Panc1 (cell line): ENCODE results near the gene STOM. TPM values are rescaled to one million over a fixed set of nuclear protein-coding genes. Genes with fewer than 3 reads are reported as not detected.
A peak's percentile ranks its signal among the peaks of the same experiment; 100 is the strongest.

ENCODE experiments used
- ATAC-seq: fragments of 200-7000 bp; cut with Tn5 transposase; 2 replicates; pipeline ENCODE4 v1.9.1; 2020; ENCODE audit warnings: mild to moderate bottlenecking, moderate library complexity
- BruUV-seq: library from RNA; stranded (reverse); fragments of 400-500 nt; replicated peaks from 2 replicates; lab custom pipeline; 2021; lab: Mats Ljungman, UMichigan
- CTCF ChIA-PET: fragments of 300-600 bp; sonication (Branson Sonifier 250); formaldehyde crosslinking; loops from one replicate; lab custom pipeline; 2022; ENCODE audit warnings: antibody characterized with exemption; lab: Charles Lee
- POLR2A ChIA-PET: fragments of 300-600 bp; sonication (Branson Sonifier 250); formaldehyde crosslinking; loops from one replicate; lab custom pipeline; 2022; ENCODE audit warnings: antibody characterized with exemption; lab: Charles Lee
- DNase-seq: peaks from one replicate; pipeline ENCODE4 v3.0.0-alpha.2; 2010; ENCODE audit warnings: low read depth, low spot score
- H3K27ac ChIP-seq: 2 replicates; pipeline ENCODE4 v1.5.1; 2011; ENCODE audit warnings: mild to moderate bottlenecking, low read length, inconsistent platforms
- H3K27me3 ChIP-seq: fragments of 200-500 bp; sonication (Bioruptor generic); 2 replicates; pipeline ENCODE4 v1.6.0; 2014; ENCODE audit warnings: low read length, inconsistent platforms; ENCODE audit not compliant: control insufficient read depth, insufficient read depth
- H3K36me3 ChIP-seq: fragments of 200-500 bp; sonication (Bioruptor generic); 2 replicates; pipeline ENCODE4 v1.5.1; 2014; ENCODE audit warnings: inconsistent platforms, mild to moderate bottlenecking, low read length, moderate library complexity; ENCODE audit not compliant: control insufficient read depth, insufficient read depth
- H3K4me1 ChIP-seq: 2 replicates; pipeline ENCODE4 v1.5.1; 2011; ENCODE audit warnings: inconsistent platforms, mild to moderate bottlenecking, low read length, moderate library complexity; ENCODE audit not compliant: control insufficient read depth, insufficient read depth
- H3K4me3 ChIP-seq, 2 experiments: 2 replicates each; pipeline ENCODE4 v1.5.1; 2011 to 2012; ENCODE audit warnings: low read depth in 2 of 2, low read length in 2 of 2, mild to moderate bottlenecking in 2 of 2, inconsistent platforms in 1 of 2, moderate library complexity in 1 of 2
- H3K9me3 ChIP-seq: fragments of 200-500 bp; sonication (Bioruptor generic); 2 replicates; pipeline ENCODE4 v1.5.1; 2014; ENCODE audit warnings: low read depth, mild to moderate bottlenecking, inconsistent platforms, low read length, moderate library complexity; ENCODE audit not compliant: control insufficient read depth, insufficient read depth
- CTCF ChIP-seq: fragments of 450-650 bp; IDR thresholded peaks from 2 replicates; pipeline ENCODE4 v1.5.1; 2017; ENCODE audit warnings: mild to moderate bottlenecking
- POLR2AphosphoS5 ChIP-seq: IDR thresholded peaks from 2 replicates; pipeline ENCODE4 v1.6.1; 2012; ENCODE audit warnings: mild to moderate bottlenecking, low read depth, low read length, moderate library complexity
- REST ChIP-seq, 2 experiments: IDR thresholded peaks; 2 replicates each; pipeline ENCODE4 v1.6.1; 2011 to 2012; ENCODE audit warnings: low read depth in 2 of 2, control low read depth in 1 of 2, low read length in 1 of 2, mild to moderate bottlenecking in 1 of 2, moderate library complexity in 1 of 2; ENCODE audit not compliant: insufficient read depth in 1 of 2
- SIN3A ChIP-seq: IDR thresholded peaks from 2 replicates; pipeline ENCODE4 v1.6.1; 2012; ENCODE audit warnings: low read depth, mild to moderate bottlenecking, low read length, moderate library complexity, borderline replicate concordance; ENCODE audit not compliant: insufficient read depth
- TCF7L2 ChIP-seq: IDR thresholded peaks from 2 replicates; pipeline ENCODE4 v1.6.1; 2011; ENCODE audit warnings: mild to moderate bottlenecking, low read depth, low read length, inconsistent platforms
- in situ Hi-C: cut with HindIII; loops from 2 replicates; pipeline ENCODE4 v1.10.0; 2016; ENCODE audit warnings: low sequenced_read_pairs, low pct_unique_long_range_greater_than_20kb
- intact Hi-C: fragments of 100-400 bp; cut with micrococcal nuclease; formaldehyde crosslinking; loops from one replicate; pipeline ENCODE4 v1.10.0; 2022; ENCODE audit not compliant: unreplicated experiment
- total RNA-seq: library from RNA; stranded (reverse); gene quantifications from one replicate; pipeline ENCODE4 v1.2.1, GENCODE V29; 2021; ENCODE audit not compliant: unreplicated experiment

Gene STOM
- total RNA-seq, 1 experiment from 2014 or later: 81.2 TPM

DNA sequence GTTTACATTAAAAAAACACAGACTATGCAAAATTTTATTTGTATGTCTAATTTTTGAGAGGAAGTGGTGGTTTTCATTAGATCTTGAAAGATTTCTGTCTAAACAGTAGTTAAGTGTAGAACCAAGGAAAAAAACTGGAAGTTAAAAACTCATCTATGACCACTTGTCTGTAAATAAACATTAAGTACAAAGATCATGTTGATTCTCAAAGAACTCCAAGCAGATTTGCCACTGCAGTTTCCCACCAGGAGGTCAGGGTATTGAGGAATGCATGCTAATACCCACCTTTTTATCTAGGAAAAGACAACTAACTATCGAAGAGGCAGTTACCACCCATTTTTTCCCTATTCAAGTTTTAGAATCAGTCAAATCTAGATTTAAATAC, 1.9 kb downstream of the STOM start:
- no TSS peak for BruUV-seq
- POLR2A ChIA-PET: no interaction called here

GRCh38 chr9:121367306-121368137, 2.5 kb downstream of the STOM start:
- Histone ChIP-seq H3K27me3 (no peaks in the 10 kb centered on the region), H3K36me3 (no peaks in the 10 kb centered on the region; the same call in 1 of the 2 replicates), H3K4me3 (peak overlapping the region in 1 of 2 experiments; percentile 6; a peak in 2 of 4 replicates), H3K9me3 (no peaks in the 10 kb centered on the region), H3K4me1 (peaks cover 43% of the 10 kb centered on the region), H3K27ac (peak overlapping the region; percentile 63)
- POLR2A ChIA-PET: no interaction called here
- no TSS peak for BruUV-seq
- DNase-seq: no peak
- ATAC-seq: no peak
- in situ Hi-C loops: no loop called here
- intact Hi-C loops: no loop called here
- TF ChIP-seq SIN3A (no peak), CTCF (no peak), REST (IDR thresholded peaks at IDR 0.05; ENCODE audit: insufficient read depth in 1 of 2, low read depth in 2 of 2, low read length in 1 of 2) (no peak), TCF7L2 (no peak)
- CTCF ChIA-PET: no interaction called here

More for the DNA sequence above, 1.9 kb downstream of the STOM start:
- in situ Hi-C loops (no loop called here), intact Hi-C loops (no loop called here)
- CTCF ChIA-PET: no interaction called here
- peaks cover 43% of the 10 kb centered on the region for H3K4me1 ChIP-seq
- no peak for TF ChIP-seq TCF7L2
- TF ChIP-seq SIN3A: no peak
- no peak for TF ChIP-seq REST (IDR thresholded peaks at IDR 0.05; ENCODE audit: insufficient read depth in 1 of 2, low read depth in 2 of 2, low read length in 1 of 2)
- TF ChIP-seq POLR2AphosphoS5: no peak
- TF ChIP-seq CTCF: no peak
- ATAC-seq: no peak
- no peaks in the 10 kb centered on the region for H3K9me3 ChIP-seq
- peak overlapping the region; percentile 63; the same call in 1 of the 2 replicates for H3K27ac ChIP-seq
- no peaks in the 10 kb centered on the region for H3K27me3 ChIP-seq
- H3K36me3 ChIP-seq: no peaks in the 10 kb centered on the region; the same call in 1 of the 2 replicates
- peak overlapping the region; percentile 61 to 68; a peak in 3 of 4 replicates for H3K4me3 ChIP-seq
- no peak for DNase-seq
